ENCODE measurements around the gene SLC8B1. TPM values are rescaled to one million over a fixed set of nuclear protein-coding genes. Genes with fewer than 3 reads are reported as not detected.

The SLC8B1 gene
- total and polyA plus RNA-seq, 9 of the 15 experiments (the other 6 are each of a cell fraction or from before 2014, with no cell fraction given), result 0.86 to 34.1 (median 18.5) TPM

- POLR2A ChIA-PET, result interaction anchor here (0.7 to 0.8 kb wide), 2 partner anchors 8 to 116 kb away, joined by 3 read pairs; no protein-coding TSS in a partner anchor
- H3K9me1 ChIP-seq (ENCODE audit: control insufficient read depth, insufficient read depth, low read length), result no peaks in the 10 kb centered on the region
- no peak overlapping the region for H2AFZ ChIP-seq (ENCODE audit: low read depth, low read length)
- no peak overlapping the region for H3K27ac ChIP-seq (ENCODE audit: extremely low read depth, low read depth, low read length)
- TF ChIP-seq ZNF717 (CRISPR knock-in tag; IDR thresholded peaks at IDR 0.05) (no peak), GTF2E2 (tag; IDR thresholded peaks at IDR 0.05) (no peak), CSDE1 (IDR thresholded peaks at IDR 0.05) (no peak)
- DNase-seq (ENCODE audit: extremely low read depth in 1 of 4, low spot score in 3 of 4) (no peak), ATAC-seq (no peak), FAIRE-seq (no peak)
- 69% methylated on average over 7 of the region's 17 CpGs for WGBS (ENCODE audit: insufficient coverage, low coverage, missing lambda C conversion rate)
- H3K4me3 ChIP-seq, result no peak overlapping the region
- no TSS peak for BruUV-seq (replicated peaks)
- H3K9ac ChIP-seq (ENCODE audit: insufficient read depth in 1 of 2, low read depth in 2 of 2, low read length in 2 of 2), result no peak overlapping the region
- no peaks in the 10 kb centered on the region for H3K9me3 ChIP-seq (replicated peaks; ENCODE audit: control insufficient read depth, insufficient read depth, low read depth, low read length)
- H4K20me1 ChIP-seq (replicated peaks; ENCODE audit: control insufficient read depth, insufficient read depth, low read length), result no peaks in the 10 kb centered on the region
- H3K4me1 ChIP-seq (replicated peaks in 1 of 2; ENCODE audit: control insufficient read depth in 2 of 2, insufficient read depth in 2 of 2, low read length in 2 of 2), result peaks cover 0 to 9% of the 10 kb centered on the region in 2 experiments; a peak in 1 of 5 replicates
- H3K4me2 ChIP-seq (ENCODE audit: insufficient read depth, low read length), result no peak overlapping the region
- H3K79me2 ChIP-seq (ENCODE audit: control insufficient read depth, insufficient read depth, low read length), result no peaks in the 10 kb centered on the region
- in situ Hi-C loops (cut with MboI) (no loop called here), intact Hi-C loops (cut with micrococcal nuclease) (no loop called here)
- peaks cover 46% of the 10 kb centered on the region; the same call in 2 of the 3 replicates for H3K36me3 ChIP-seq (ENCODE audit: control insufficient read depth, insufficient read depth, low read length)
- no peaks in the 10 kb centered on the region for H3K27me3 ChIP-seq (ENCODE audit: control insufficient read depth in 2 of 2, insufficient read depth in 2 of 2, low read length in 2 of 2)
- CTCF ChIA-PET (ENCODE audit: low intra/inter-chr PET ratio), result no interaction called here
Observed at GRCh38 chr12:113291586-113291985, 43.3 kb downstream of the SLC8B1 start.

GRCh38 chr12:113290506-113290905 lies 44.4 kb downstream of the SLC8B1 start:
- intact Hi-C loops (cut with micrococcal nuclease) (no loop called here), in situ Hi-C loops (cut with MboI) (no loop called here)
- Histone ChIP-seq H3K9me1 (ENCODE audit: control insufficient read depth, insufficient read depth, low read length) (no peaks in the 10 kb centered on the region), H3K4me1 (replicated peaks in 1 of 2; ENCODE audit: control insufficient read depth in 2 of 2, insufficient read depth in 2 of 2, low read length in 2 of 2) (peaks cover 0 to 13% of the 10 kb centered on the region in 2 experiments; a peak in 1 of 5 replicates), H3K36me3 (ENCODE audit: control insufficient read depth, insufficient read depth, low read length) (peaks cover 45% of the 10 kb centered on the region; the same call in 2 of the 3 replicates), H3K27ac (ENCODE audit: extremely low read depth, low read depth, low read length) (no peak overlapping the region), H3K27me3 (ENCODE audit: control insufficient read depth in 2 of 2, insufficient read depth in 2 of 2, low read length in 2 of 2) (no peaks in the 10 kb centered on the region), H3K9ac (ENCODE audit: insufficient read depth in 1 of 2, low read depth in 2 of 2, low read length in 2 of 2) (no peak overlapping the region), H4K20me1 (replicated peaks; ENCODE audit: control insufficient read depth, insufficient read depth, low read length) (no peaks in the 10 kb centered on the region), H3K79me2 (ENCODE audit: control insufficient read depth, insufficient read depth, low read length) (no peaks in the 10 kb centered on the region), H2AFZ (ENCODE audit: low read depth, low read length) (no peak overlapping the region), H3K4me2 (ENCODE audit: insufficient read depth, low read length) (no peak overlapping the region), H3K9me3 (replicated peaks; ENCODE audit: control insufficient read depth, insufficient read depth, low read depth, low read length) (no peaks in the 10 kb centered on the region), H3K4me3 (no peak overlapping the region)
- BruUV-seq (replicated peaks), result no TSS peak
- ChIA-PET CTCF (ENCODE audit: low intra/inter-chr PET ratio) (no interaction called here), POLR2A (interaction anchor here (0.6 kb wide), 1 partner anchor 41 kb away, joined by 3 read pairs; no protein-coding TSS in a partner anchor)
- no peak for ATAC-seq
- FAIRE-seq, result no peak
- DNase-seq (ENCODE audit: extremely low read depth in 1 of 4, low spot score in 3 of 4), result no peak
- 82% methylated on average over 5 of the region's 5 CpGs for WGBS (ENCODE audit: insufficient coverage, low coverage, missing lambda C conversion rate)
- no peak for TF ChIP-seq NFATC3 (IDR thresholded peaks at IDR 0.05)
- no peak for TF ChIP-seq ZNF695 (CRISPR knock-in tag; IDR thresholded peaks at IDR 0.05)
- no peak for TF ChIP-seq ZBTB2 (IDR thresholded peaks at IDR 0.05)
- no peak for TF ChIP-seq ZNF740 (CRISPR knock-in tag; IDR thresholded peaks at IDR 0.05)
- no peak for TF ChIP-seq ZNF740 (tag; IDR thresholded peaks at IDR 0.05)
- no peak for TF ChIP-seq SIN3A (IDR thresholded peaks at IDR 0.05; ENCODE audit: borderline replicate concordance in 2 of 2, control insufficient read depth in 1 of 2, low read depth in 2 of 2, low read length in 2 of 2)
- no peak for TF ChIP-seq PRDM10 (IDR thresholded peaks at IDR 0.05; ENCODE audit: partially characterized antibody)

Data from K562 (cell line).